ENCODE data around the gene ETDA. TPM values are rescaled to one million over a fixed set of nuclear protein-coding genes. Genes with fewer than 3 reads are reported as not detected.

The ETDA gene
- total RNA-seq: not detected in 2 replicates

DNA sequence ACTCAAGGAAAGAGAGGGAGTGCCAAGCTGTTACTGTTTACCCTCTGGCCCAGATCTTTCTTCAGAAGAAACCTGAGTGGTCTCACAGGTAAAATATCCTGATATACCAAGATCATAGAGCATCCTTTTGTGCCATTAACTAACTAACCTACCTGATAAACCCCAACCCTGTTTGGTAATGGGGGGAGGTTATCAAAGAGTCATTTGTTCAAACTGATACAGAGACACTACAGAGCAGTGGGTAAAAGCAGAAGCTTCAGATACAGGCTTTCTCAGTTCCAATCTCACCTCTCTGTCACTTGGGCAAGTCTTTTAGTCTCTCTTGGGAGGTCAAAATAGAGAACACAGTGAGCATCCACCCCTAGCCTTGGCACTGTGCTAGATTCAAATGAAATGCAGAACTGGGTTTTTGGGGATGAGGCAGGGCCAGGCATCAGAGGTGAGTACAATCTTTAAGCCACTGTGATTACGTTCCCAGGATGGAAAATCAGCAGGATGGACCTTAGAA lies at the start of gene ETDA:
Gene ETDA (plus strand): TSS at position 51 of the 508 bp plus-strand sequence. CDS start 1,216 bp downstream, outside the sequence.

Other genes with a start within 250 kb of the ETDA start
- gene RTL8B, start 229.5 kb upstream of the ETDA start, total RNA-seq: 18.3 and 21.0 TPM in 2 replicates
- gene RTL8C, start 219.7 kb upstream of the ETDA start, total RNA-seq: 190 and 221 TPM in 2 replicates
- 38.4 and 45.4 TPM in 2 replicates for gene RTL8A, start 199.9 kb upstream of the ETDA start, total RNA-seq
- gene SMIM10L2B, start 153.3 kb upstream of the ETDA start, total RNA-seq: 1.8 and 1.9 TPM in 2 replicates
- gene ETDB, start 131.5 kb upstream of the ETDA start, total RNA-seq: not detected in 2 replicates
- not detected in 2 replicates for gene CT55, start 80.7 kb upstream of the ETDA start, total RNA-seq
- not detected in 2 replicates for gene ETDC, start 57.4 kb downstream of the ETDA start, total RNA-seq
- gene ZNF75D, start 92.0 kb downstream of the ETDA start, total RNA-seq: 3.9 and 4.0 TPM in 2 replicates
- gene ZNF449, start 92.7 kb downstream of the ETDA start, total RNA-seq: 5.1 and 5.4 TPM in 2 replicates
- 0.15 and 0.17 TPM in 2 replicates for gene SMIM10L2A, start 169.9 kb downstream of the ETDA start, total RNA-seq